Muscle layer of colon (tissue), 2 donors: ENCODE measurements around the gene PINK1.

Experiments used
- H3K27ac ChIP-seq: one replicate; pipeline ENCODE4 v1.7.0; 2013; ENCODE audit warnings: low read depth, mild to moderate bottlenecking, low read length, moderate library complexity
- H3K27me3 ChIP-seq, 2 donors: one replicate each; pipeline ENCODE4 v1.7.0; 2013; ENCODE audit warnings: low read length in 2 of 2, mild to moderate bottlenecking in 2 of 2; ENCODE audit not compliant: insufficient read depth in 2 of 2, control insufficient read depth in 1 of 2
- H3K36me3 ChIP-seq: one replicate; pipeline ENCODE4 v1.7.0; 2013; ENCODE audit warnings: mild to moderate bottlenecking, low read length; ENCODE audit not compliant: insufficient read depth
- H3K4me1 ChIP-seq: one replicate; pipeline ENCODE4 v1.7.0; 2013; ENCODE audit warnings: mild to moderate bottlenecking, low read length; ENCODE audit not compliant: insufficient read depth
- H3K4me3 ChIP-seq, 2 donors: one replicate each; pipeline ENCODE4 v1.7.0; 2013; ENCODE audit warnings: low read length in 2 of 2, low read depth in 1 of 2, mild to moderate bottlenecking in 1 of 2, moderate library complexity in 1 of 2
- H3K9ac ChIP-seq: one replicate; pipeline ENCODE4 v1.7.0; 2013; ENCODE audit warnings: low read length
- H3K9me3 ChIP-seq: one replicate; pipeline ENCODE4 v1.7.0; 2013; ENCODE audit warnings: mild to moderate bottlenecking, low read length
- donor health status: abdominal sarcoma.
- donor health status: Adenocarcinoma of cecum.

PINK1 gene

DNA sequence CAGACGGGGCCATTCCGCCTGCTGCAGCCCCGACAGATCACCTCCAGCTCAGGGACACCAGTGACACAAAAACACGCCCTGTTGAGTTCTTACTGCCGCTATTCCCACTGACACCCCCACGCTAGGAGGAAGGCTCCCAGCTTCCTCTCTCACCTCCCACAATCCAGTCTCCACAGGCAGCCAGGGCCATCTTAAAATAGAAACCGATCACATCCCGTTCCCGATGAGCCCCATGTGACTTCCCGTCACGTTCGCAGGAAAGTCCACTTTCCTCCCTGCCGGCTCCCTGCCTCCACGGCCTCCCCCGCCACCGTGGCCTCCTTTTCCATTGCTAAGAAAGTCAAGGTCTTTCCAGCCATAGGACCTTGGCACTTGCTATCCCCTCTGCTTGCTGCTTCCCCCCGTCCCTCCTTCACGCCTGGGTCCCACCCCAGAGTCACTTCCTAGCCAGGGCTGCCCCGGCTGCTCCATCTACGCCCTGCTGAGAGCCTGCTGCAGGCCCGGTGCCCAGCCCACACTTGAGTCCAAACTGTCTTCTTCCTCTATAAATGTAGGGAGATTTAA is 51.9 kb downstream of the PINK1 start:
- no peaks in the 10 kb centered on the region for H3K4me1 ChIP-seq
- no peaks in the 10 kb centered on the region for H3K9me3 ChIP-seq
- no peak overlapping the region for H3K27ac ChIP-seq
- H3K36me3 ChIP-seq = no peaks in the 10 kb centered on the region
- H3K27me3 ChIP-seq = no peaks in the 10 kb centered on the region
- no peak overlapping the region for H3K9ac ChIP-seq
- H3K4me3 ChIP-seq = no peak overlapping the region

GRCh38 chr1:20685741-20686140 is 52.5 kb downstream of the PINK1 start:
- Histone ChIP-seq H3K36me3 (no peaks in the 10 kb centered on the region), H3K27ac (no peak overlapping the region), H3K9me3 (no peaks in the 10 kb centered on the region), H3K4me3 (no peak overlapping the region), H3K27me3 (no peaks in the 10 kb centered on the region), H3K4me1 (no peaks in the 10 kb centered on the region), H3K9ac (no peak overlapping the region)

DNA sequence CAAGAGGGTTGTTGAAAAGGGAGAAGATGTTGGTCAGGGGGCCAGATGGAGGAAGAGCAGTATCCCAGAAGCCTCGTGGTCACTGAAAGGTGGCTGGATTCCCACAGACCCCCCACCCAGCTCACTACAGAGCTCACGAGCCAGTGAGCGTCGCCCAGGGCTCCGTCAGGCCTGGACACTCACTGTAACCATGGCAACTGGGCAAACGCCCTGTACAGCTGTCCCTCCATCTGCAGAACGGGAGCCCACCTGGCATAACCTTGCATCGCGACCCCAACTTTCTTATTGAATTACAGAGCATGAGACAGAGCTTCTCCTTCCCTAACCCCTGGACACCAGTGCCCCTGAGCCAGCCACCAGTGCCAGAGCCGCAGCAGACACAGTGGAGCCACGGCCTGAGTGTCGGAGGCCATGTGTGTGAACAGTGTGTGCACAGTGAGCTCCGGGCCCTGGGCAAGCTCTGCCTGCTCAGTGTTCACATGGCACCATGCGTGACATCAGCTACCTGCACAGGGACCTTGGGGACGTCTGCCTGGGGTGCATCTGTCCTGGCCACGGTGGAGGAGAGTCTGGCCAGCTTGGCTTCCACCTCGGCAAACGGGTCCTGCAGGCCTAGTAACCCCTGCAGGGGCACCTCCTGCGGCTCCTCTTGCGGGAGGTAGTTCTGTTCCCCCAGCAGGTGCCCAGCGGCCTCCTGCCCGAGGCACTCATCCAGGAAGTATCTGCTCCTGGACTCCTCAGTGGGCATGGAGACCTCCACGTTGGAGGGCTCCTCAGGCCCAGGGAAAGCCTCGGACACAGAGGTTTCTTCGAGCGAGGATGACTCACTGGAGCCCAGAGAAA is 53.8 kb downstream of the PINK1 start:
- no peaks in the 10 kb centered on the region for H3K36me3 ChIP-seq
- H3K4me3 ChIP-seq = no peak overlapping the region
- H3K9me3 ChIP-seq = no peaks in the 10 kb centered on the region
- no peaks in the 10 kb centered on the region for H3K27me3 ChIP-seq
- H3K9ac ChIP-seq = no peak overlapping the region
- H3K27ac ChIP-seq = no peak overlapping the region
- H3K4me1 ChIP-seq = no peaks in the 10 kb centered on the region

GRCh38 chr1:20689645-20690056 is 56.4 kb downstream of the PINK1 start:
- no peaks in the 10 kb centered on the region for H3K36me3 ChIP-seq
- no peaks in the 10 kb centered on the region for H3K27me3 ChIP-seq
- H3K9ac ChIP-seq = no peak overlapping the region
- no peaks in the 10 kb centered on the region for H3K4me1 ChIP-seq
- no peaks in the 10 kb centered on the region for H3K9me3 ChIP-seq
- H3K4me3 ChIP-seq = no peak overlapping the region
- H3K27ac ChIP-seq = no peak overlapping the region

GRCh38 chr1:20691872-20692271 is 58.6 kb downstream of the PINK1 start:
- no peak overlapping the region for H3K9ac ChIP-seq
- no peaks in the 10 kb centered on the region for H3K9me3 ChIP-seq

DNA sequence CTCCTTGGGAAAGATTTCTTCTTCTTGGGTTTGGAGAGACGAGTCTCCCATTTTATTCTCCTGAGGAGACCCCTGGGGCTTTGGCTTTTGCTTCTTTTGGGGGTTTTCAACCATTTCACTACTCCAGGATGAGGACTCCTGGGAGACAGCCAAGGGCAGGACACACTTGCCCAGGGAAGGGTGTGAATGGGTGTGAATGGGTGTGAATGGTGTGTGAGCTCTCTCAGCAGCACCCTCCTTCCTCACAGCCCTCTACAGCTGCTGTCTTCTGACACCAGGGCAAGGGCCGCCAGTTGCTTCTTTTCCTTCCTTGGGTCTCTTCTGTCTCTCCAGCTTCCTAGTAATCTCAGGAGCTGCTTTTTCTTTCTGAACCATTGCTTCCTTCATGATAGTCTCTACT is 60.4 kb downstream of the PINK1 start:
- H3K9ac ChIP-seq = no peak overlapping the region
- no peaks in the 10 kb centered on the region for H3K36me3 ChIP-seq
- H3K27ac ChIP-seq = no peak overlapping the region
- H3K9me3 ChIP-seq = no peaks in the 10 kb centered on the region
- H3K4me3 ChIP-seq = no peak overlapping the region
- H3K4me1 ChIP-seq = peaks cover 16% of the 10 kb centered on the region
- no peaks in the 10 kb centered on the region for H3K27me3 ChIP-seq

More at GRCh38 chr1:20691872-20692271, 58.6 kb downstream of the PINK1 start:
- H3K27me3 ChIP-seq = no peaks in the 10 kb centered on the region
- H3K36me3 ChIP-seq = no peaks in the 10 kb centered on the region
- no peak overlapping the region for H3K4me3 ChIP-seq
- H3K4me1 ChIP-seq = peaks cover under 1% of the 10 kb centered on the region
- no peak overlapping the region for H3K27ac ChIP-seq

DNA sequence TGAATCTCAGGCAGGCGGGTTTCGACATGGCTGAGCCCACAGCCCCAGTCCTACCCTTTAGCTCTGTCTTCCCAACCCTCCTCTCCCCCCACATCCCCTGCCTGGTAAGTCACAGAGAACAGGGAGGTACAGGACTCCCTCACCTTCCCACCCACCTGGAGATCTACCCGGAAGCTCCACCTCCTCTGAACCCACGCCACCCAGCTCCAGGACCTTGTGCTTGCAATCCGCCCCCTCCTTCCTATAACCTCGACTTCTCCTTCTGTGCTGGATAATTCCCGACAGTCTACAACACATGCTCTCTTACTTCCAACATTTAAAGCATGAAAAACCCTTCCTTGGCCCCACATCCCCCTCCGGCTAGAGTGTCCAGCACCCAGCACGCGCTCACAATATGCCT is 62.3 kb downstream of the PINK1 start:
- H3K36me3 ChIP-seq = no peaks in the 10 kb centered on the region
- no peak overlapping the region for H3K27ac ChIP-seq
- no peak overlapping the region for H3K9ac ChIP-seq
- H3K4me1 ChIP-seq = peaks cover 17% of the 10 kb centered on the region
- no peaks in the 10 kb centered on the region for H3K27me3 ChIP-seq
- H3K4me3 ChIP-seq = no peak overlapping the region
- H3K9me3 ChIP-seq = no peaks in the 10 kb centered on the region

DNA sequence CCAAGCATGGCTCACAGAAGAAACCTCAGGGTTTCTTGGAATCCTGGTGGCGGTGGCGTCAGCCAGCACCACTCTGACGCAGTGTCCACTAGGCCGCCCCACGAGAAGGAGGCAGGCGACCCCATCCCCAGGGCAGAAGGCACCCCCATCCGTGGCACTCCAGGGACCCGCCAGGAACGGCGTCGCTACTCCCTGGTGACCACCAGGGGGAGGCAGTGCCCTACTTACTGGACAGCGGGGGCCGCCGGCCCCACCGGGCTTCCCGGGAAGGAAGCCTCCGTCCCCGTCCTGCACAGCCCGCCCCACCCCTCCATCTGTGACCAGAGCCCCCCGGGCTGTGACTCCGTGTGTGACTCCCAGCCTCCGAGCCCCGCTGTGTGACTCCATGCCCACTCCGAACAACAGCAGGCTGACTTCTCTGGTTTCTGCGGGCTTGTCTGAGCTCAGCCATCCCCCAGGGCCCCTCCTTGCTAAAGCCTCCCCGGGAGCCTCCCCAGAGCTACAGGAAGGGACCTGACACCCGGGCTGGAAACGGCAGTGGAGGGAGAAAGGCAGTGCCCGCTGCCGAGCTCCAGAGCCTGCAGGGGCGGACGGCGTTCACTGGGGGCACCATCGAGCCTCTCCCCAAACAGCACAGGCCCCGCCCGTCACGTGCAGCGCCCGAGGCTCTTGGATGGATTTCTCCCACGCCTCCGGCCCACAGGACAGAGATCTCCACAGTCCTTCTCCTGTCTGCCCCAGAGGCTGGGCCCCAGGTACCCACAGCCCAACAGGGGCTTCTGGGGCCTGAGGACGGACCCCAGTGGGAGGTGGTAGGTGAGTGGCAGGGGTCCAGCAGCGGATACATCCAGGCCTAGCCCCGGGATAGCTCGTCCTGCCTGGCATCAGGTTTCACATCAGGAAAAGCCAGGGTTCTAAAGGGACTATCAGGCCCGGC is 63.4 kb downstream of the PINK1 start:
- H3K9ac ChIP-seq = peak overlapping the region; percentile 58
- H3K27me3 ChIP-seq = no peaks in the 10 kb centered on the region
- H3K9me3 ChIP-seq = no peaks in the 10 kb centered on the region
- peak overlapping the region; percentile 86 for H3K27ac ChIP-seq
- peak overlapping the region; percentile 51 to 64 for H3K4me3 ChIP-seq
- no peaks in the 10 kb centered on the region for H3K36me3 ChIP-seq
- H3K4me1 ChIP-seq = peaks cover 17% of the 10 kb centered on the region

- H3K4me3 ChIP-seq = peak overlapping the region in 1 of 2 donors; percentile 51
- H3K4me1 ChIP-seq = peaks cover 17% of the 10 kb centered on the region
- no peaks in the 10 kb centered on the region for H3K36me3 ChIP-seq
- no peak overlapping the region for H3K27ac ChIP-seq
- H3K9me3 ChIP-seq = no peaks in the 10 kb centered on the region
- H3K27me3 ChIP-seq = no peaks in the 10 kb centered on the region
- H3K9ac ChIP-seq = no peak overlapping the region
Observed at GRCh38 chr1:20697563-20697962, 64.3 kb downstream of the PINK1 start.

GRCh38 chr1:20698195-20698910 is 65.1 kb downstream of the PINK1 start:
- Histone ChIP-seq H3K4me3 (no peak overlapping the region), H3K27ac (no peak overlapping the region)

GRCh38 chr1:20699558-20699957 is 66.3 kb downstream of the PINK1 start:
- Histone ChIP-seq H3K4me1 (peaks cover 17% of the 10 kb centered on the region), H3K9ac (no peak overlapping the region)

More at GRCh38 chr1:20698195-20698910, 65.1 kb downstream of the PINK1 start:
- Histone ChIP-seq H3K9me3 (no peaks in the 10 kb centered on the region), H3K36me3 (no peaks in the 10 kb centered on the region), H3K27me3 (no peaks in the 10 kb centered on the region), H3K9ac (no peak overlapping the region), H3K4me1 (peaks cover 17% of the 10 kb centered on the region)

More at GRCh38 chr1:20699558-20699957, 66.3 kb downstream of the PINK1 start:
- Histone ChIP-seq H3K36me3 (no peaks in the 10 kb centered on the region), H3K27me3 (no peaks in the 10 kb centered on the region), H3K9me3 (no peaks in the 10 kb centered on the region), H3K27ac (no peak overlapping the region), H3K4me3 (no peak overlapping the region)
